Right cardiac atrium (tissue), 5 donors: Measurements from ENCODE around the gene GLIPR2. TPM values are rescaled to one million over a fixed set of nuclear protein-coding genes. Genes with fewer than 3 reads are reported as not detected.
"Not testable (repeated sequence)": the region's sequence is repeated elsewhere in the genome, so short reads cannot be mapped to it uniquely, and the experiment has no call there.

Experiments used
- ATAC-seq, 2 donors: fragments of 200-7000 bp; cut with Tn5 transposase; one replicate each; pipeline versions ENCODE4 v1.8.0 to v1.9.1; 2020; ENCODE audit warnings: moderate library complexity in 2 of 2, mild to moderate bottlenecking in 1 of 2
- DNase-seq, 3 donors: peaks; one replicate each; pipeline ENCODE4 v3.0.0-alpha.2; 2020
- H3K27ac ChIP-seq: one replicate; pipeline ENCODE4 v1.5.1; 2013; ENCODE audit warnings: mild to moderate bottlenecking, low read length, control low read depth, moderate library complexity
- H3K27me3 ChIP-seq: one replicate; pipeline ENCODE4 v1.6.1; 2013; ENCODE audit not compliant: control insufficient read depth, insufficient read depth
- H3K4me1 ChIP-seq: one replicate; pipeline ENCODE4 v1.6.1; 2013; ENCODE audit warnings: low read length; ENCODE audit not compliant: control insufficient read depth, insufficient read depth
- H3K4me3 ChIP-seq: one replicate; pipeline ENCODE4 v1.5.1; 2013; ENCODE audit warnings: low read length, control low read depth
- H3K9me3 ChIP-seq: one replicate; pipeline ENCODE4 v1.6.1; 2013; ENCODE audit warnings: low read length; ENCODE audit not compliant: control insufficient read depth
- WGBS: extraction: QIAGEN DNeasy Blood & Tissue Kit; methylation state at CpG from one replicate; pipeline ENCODE4 v1.1.7; 2013; 5-methylcytosine and 5-hydroxymethylcytosine counted together
- intact Hi-C, 4 donors: fragments of 100-400 bp; cut with DNase I; formaldehyde crosslinking; loops; one replicate each; pipeline versions ENCODE4 v1.11.0 to v1.14.0; 2022 to 2023
- polyA plus RNA-seq: library from polyadenylated mRNA; stranded (reverse); fragments of 200-250 nt; gene quantifications from one replicate; pipeline ENCODE4 v1.2.3, GENCODE V29; 2013
- total RNA-seq, 4 donors: library from RNA; stranded (reverse); fragmentation: NEBNext Ultra II Directional; extraction: Animal tissue kit (Norgen Biotek cat#: 25700); gene quantifications; one replicate each; pipeline ENCODE4 v1.2.1, GENCODE V29; 2021
- donor health status: healthy with polysubstance abuse.
- donor health status: DM: no; HTN: yes; CAD: no.
- donor health status: DM: no; HTN: no; CAD: no.
- donor health status: DM: no; HTN: yes; CAD: no; lungs with severe emphysema.
- donor health status: DM: yes; HTN: yes; CAD: no.

The GLIPR2 gene
- total and polyA plus RNA-seq, 5 donors: 8.8 to 23.2 (median 12.8) TPM

GRCh38 chr9:36153746-36154145, 17.2 kb downstream of the GLIPR2 start:
- 56% methylated on average over 9 of the region's 9 CpGs for WGBS
- Histone ChIP-seq H3K9me3 (no peaks in the 10 kb centered on the region), H3K27ac (peak overlapping the region; percentile 39), H3K4me1 (peaks cover 6% of the 10 kb centered on the region), H3K27me3 (no peaks in the 10 kb centered on the region), H3K4me3 (no peak overlapping the region)
- intact Hi-C loops: no loop called here
- DNase-seq (peak in 1 of 3 donors; percentile 49), ATAC-seq (no peak)

- ATAC-seq (peak; percentile 19 to 65), DNase-seq (peak; percentile 48 to 60 (median 48))
- peak overlapping the region; percentile 71 for H3K27ac ChIP-seq
- H3K4me1 ChIP-seq: peaks cover 6% of the 10 kb centered on the region
- intact Hi-C loops: no loop called here
- H3K27me3 ChIP-seq: no peaks in the 10 kb centered on the region
- no peaks in the 10 kb centered on the region for H3K9me3 ChIP-seq
- H3K4me3 ChIP-seq: no peak overlapping the region
- 13% methylated on average over 11 of the region's 11 CpGs for WGBS
Measured at GRCh38 chr9:36154331-36154952, 17.9 kb downstream of the GLIPR2 start.

GRCh38 chr9:36156116-36156515, 19.6 kb downstream of the GLIPR2 start:
- WGBS: 98% methylated on average over 6 of the region's 6 CpGs
- H3K27me3 ChIP-seq: no peaks in the 10 kb centered on the region
- intact Hi-C loops: no loop called here
- no peak overlapping the region for H3K4me3 ChIP-seq
- peaks cover 6% of the 10 kb centered on the region for H3K4me1 ChIP-seq
- no peaks in the 10 kb centered on the region for H3K9me3 ChIP-seq
- no peak for DNase-seq
- ATAC-seq: no peak
- no peak overlapping the region for H3K27ac ChIP-seq

- H3K27ac ChIP-seq: peak overlapping the region; percentile 54
- intact Hi-C loops: no loop called here
- H3K4me1 ChIP-seq: peaks cover 6% of the 10 kb centered on the region
- H3K4me3 ChIP-seq: no peak overlapping the region
- ATAC-seq (peak; percentile 38 to 67), DNase-seq (no peak)
- H3K9me3 ChIP-seq: no peaks in the 10 kb centered on the region
- whole genome bisulfite sequencing: 61% methylated on average over 2 of the region's 2 CpGs
- H3K27me3 ChIP-seq: no peaks in the 10 kb centered on the region
Measured at GRCh38 chr9:36158122-36158521, 21.6 kb downstream of the GLIPR2 start.

- Histone ChIP-seq H3K27ac (peak overlapping the region; percentile 54), H3K4me1 (peaks cover 6% of the 10 kb centered on the region), H3K4me3 (no peak overlapping the region), H3K9me3 (no peaks in the 10 kb centered on the region), H3K27me3 (no peaks in the 10 kb centered on the region)
- peak; percentile 62 to 80 for ATAC-seq
- peak in 2 of 3 donors; percentile 57 to 64 for DNase-seq
- WGBS: 63% methylated on average over 7 of the region's 7 CpGs
- intact Hi-C loops: no loop called here
Measured at GRCh38 chr9:36158917-36159316, 22.4 kb downstream of the GLIPR2 start.

- H3K27me3 ChIP-seq, DNase-seq, intact Hi-C loops, H3K4me1 ChIP-seq, H3K9me3 ChIP-seq, ATAC-seq, H3K4me3 ChIP-seq: not testable (repeated sequence)
- peak overlapping the region; percentile 39 for H3K27ac ChIP-seq
- WGBS: 92% methylated on average over 4 of the region's 4 CpGs
Measured at GRCh38 chr9:36159509-36159908, 23.0 kb downstream of the GLIPR2 start.

DNA sequence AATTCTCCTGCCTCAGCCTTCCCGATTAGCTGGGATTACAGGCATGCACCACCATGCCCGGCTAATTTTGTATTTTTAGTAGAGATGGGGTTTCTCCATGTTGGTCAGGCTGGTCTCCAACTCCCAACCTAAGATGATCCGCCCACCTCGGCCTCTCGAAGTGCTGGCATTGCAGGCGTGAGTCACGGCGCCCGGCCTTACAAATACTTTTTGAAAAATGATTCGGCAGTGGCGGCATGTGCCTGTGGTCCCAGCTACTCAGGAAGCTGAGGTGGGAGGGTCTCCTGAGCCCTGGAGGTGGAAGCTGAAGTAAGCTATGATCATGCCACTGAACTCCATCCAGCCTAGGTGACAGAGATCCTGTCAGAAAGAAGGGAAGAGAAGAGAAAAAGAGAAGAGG, 23.6 kb downstream of the GLIPR2 start:
- not testable (repeated sequence) for H3K9me3 ChIP-seq, DNase-seq, H3K27ac ChIP-seq, H3K4me3 ChIP-seq, H3K27me3 ChIP-seq, H3K4me1 ChIP-seq, ATAC-seq
- intact Hi-C loops: loop anchor here in 1 of 4 donors (10.0 kb wide), 1 partner anchor 55 kb away; no protein-coding TSS in a partner anchor
- WGBS: 85% methylated on average over 11 of the region's 11 CpGs

GRCh38 chr9:36161187-36161586, 24.7 kb downstream of the GLIPR2 start:
- ATAC-seq (no peak), DNase-seq (no peak)
- Histone ChIP-seq H3K4me3 (no peak overlapping the region), H3K9me3 (no peaks in the 10 kb centered on the region), H3K27me3 (no peaks in the 10 kb centered on the region), H3K27ac (peak overlapping the region; percentile 50), H3K4me1 (no peaks in the 10 kb centered on the region)
- 83% methylated on average over 2 of the region's 2 CpGs for WGBS
- intact Hi-C loops: loop anchor here in 1 of 4 donors (10.0 kb wide), 1 partner anchor 56 kb away; no protein-coding TSS in a partner anchor

GRCh38 chr9:36162211-36162738, 25.7 kb downstream of the GLIPR2 start:
- no peak for DNase-seq
- ATAC-seq: no peak
- Histone ChIP-seq H3K9me3 (no peaks in the 10 kb centered on the region), H3K27me3 (no peaks in the 10 kb centered on the region), H3K27ac (no peak overlapping the region), H3K4me1 (no peaks in the 10 kb centered on the region), H3K4me3 (no peak overlapping the region)
- intact Hi-C loops: loop anchor here in 1 of 4 donors (10.0 kb wide), 1 partner anchor 57 kb away; no protein-coding TSS in a partner anchor
- 92% methylated on average over 17 of the region's 17 CpGs for WGBS

DNA sequence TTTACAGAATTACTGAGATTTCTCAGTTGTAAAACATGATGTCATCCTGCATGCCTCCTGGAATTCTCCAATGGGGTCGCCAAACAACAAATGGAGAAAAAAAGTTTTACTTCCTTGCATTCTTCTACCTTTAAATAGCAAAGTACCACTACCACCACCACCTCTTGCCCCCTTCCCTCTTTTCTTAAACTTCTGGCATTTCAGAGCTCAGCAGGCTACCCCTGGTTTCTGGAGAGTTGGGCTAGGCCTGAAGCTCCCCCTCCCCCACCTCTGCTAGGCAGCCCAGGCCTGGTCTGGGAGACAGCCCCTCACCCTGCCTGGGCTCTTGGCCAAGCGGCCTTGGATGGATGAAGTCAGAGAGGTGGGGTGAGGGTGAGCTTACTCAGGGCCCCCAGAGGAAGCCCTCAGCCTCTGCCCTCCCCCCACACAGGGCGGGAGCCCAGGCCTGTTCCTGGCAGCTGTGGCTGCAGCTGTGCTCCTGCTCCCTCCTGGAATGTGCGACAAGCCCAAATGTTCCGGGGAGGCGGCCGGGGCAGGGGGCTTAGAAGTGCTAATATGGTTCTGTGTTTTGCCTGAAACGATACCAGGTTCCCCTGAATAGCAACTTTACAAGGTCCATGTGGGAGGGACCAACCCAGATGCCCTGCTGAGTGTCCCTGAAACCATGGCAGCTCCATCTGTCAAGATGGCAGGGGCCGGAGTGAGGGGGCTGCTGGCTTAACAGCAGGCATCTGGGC, 26.7 kb downstream of the GLIPR2 start:
- H3K4me3 ChIP-seq: no peak overlapping the region
- ATAC-seq (peak; percentile 66 to 71), DNase-seq (peak; percentile 80 to 91 (median 90))
- H3K9me3 ChIP-seq: no peaks in the 10 kb centered on the region
- 24% methylated on average over 9 of the region's 9 CpGs for WGBS
- peak overlapping the region; percentile 51 for H3K27ac ChIP-seq
- no peaks in the 10 kb centered on the region for H3K4me1 ChIP-seq
- intact Hi-C loops: loop anchor here in 1 of 4 donors (10.0 kb wide), 1 partner anchor 58 kb away; no protein-coding TSS in a partner anchor
- H3K27me3 ChIP-seq: no peaks in the 10 kb centered on the region

DNA sequence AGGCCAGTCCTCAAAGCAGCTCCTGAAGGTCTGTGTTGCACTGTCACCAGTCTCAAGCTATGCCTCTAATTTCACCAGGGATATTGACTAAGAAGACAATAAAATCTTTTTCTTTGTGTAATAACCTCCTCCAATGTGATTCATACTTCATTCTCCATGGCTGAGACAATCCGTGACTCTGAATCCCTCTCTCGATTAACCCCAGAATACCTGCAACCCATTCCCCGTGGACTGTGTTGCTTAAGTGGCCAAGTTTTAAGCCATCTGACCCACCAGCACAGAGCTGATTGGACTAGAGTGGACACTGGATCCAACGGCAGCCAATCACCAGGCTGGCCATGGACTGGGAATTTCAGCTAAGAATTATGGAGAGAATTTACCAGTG, 27.2 kb downstream of the GLIPR2 start:
- 67% methylated on average over 4 of the region's 4 CpGs for WGBS
- intact Hi-C loops: loop anchor here in 1 of 4 donors (10.0 kb wide), 1 partner anchor 59 kb away; no protein-coding TSS in a partner anchor
- Histone ChIP-seq H3K4me3 (no peak overlapping the region), H3K27me3 (no peaks in the 10 kb centered on the region), H3K4me1 (no peaks in the 10 kb centered on the region), H3K27ac (peak overlapping the region; percentile 51), H3K9me3 (no peaks in the 10 kb centered on the region)
- DNase-seq (no peak), ATAC-seq (no peak)
